ENCODE results near the gene KAT6B. TPM values are rescaled to one million over a fixed set of nuclear protein-coding genes. Genes with fewer than 3 reads are reported as not detected.

Gene KAT6B
- total and polyA plus RNA-seq, 7 donors: 5.8 to 77.0 (median 49.9) TPM

GRCh38 chr10:74927701-74928100, 101.3 kb downstream of the KAT6B start:
- peak overlapping the region; percentile 70 to 89 (median 82) for H3K27ac ChIP-seq
- TF ChIP-seq POLR2AphosphoS5 (IDR thresholded peaks at IDR 0.05) (no peak), CTCF (IDR thresholded peaks at IDR 0.05) (no peak), POLR2A (IDR thresholded peaks at IDR 0.05) (no peak), EP300 (IDR thresholded peaks at IDR 0.05) (no peak)

GRCh38 chr10:74928742-74929191, 102.4 kb downstream of the KAT6B start:
- WGBS, 2 donors: 84 to 86% methylated on average over 2 of the region's 2 CpGs
- intact Hi-C loops (cut with DNase I): no loop called here
- peaks cover 0 to 94% (median 76%) of the 10 kb centered on the region in 4 donors for H3K4me1 ChIP-seq

More at GRCh38 chr10:74927701-74928100, 101.3 kb downstream of the KAT6B start:
- no peaks in the 10 kb centered on the region for H3K27me3 ChIP-seq
- DNase-seq: no peak
- H3K4me1 ChIP-seq: peaks cover 0 to 94% (median 76%) of the 10 kb centered on the region in 4 donors
- intact Hi-C loops (cut with DNase I): no loop called here
- no peaks in the 10 kb centered on the region for H3K9me3 ChIP-seq
- WGBS, 2 donors: 70 to 79% methylated on average over 2 of the region's 2 CpGs
- H3K36me3 ChIP-seq: no peaks in the 10 kb centered on the region
- no peak overlapping the region for H3K4me3 ChIP-seq

GRCh38 chr10:74929197-74929596, 102.8 kb downstream of the KAT6B start:
- peaks cover 0 to 93% (median 75%) of the 10 kb centered on the region in 4 donors for H3K4me1 ChIP-seq
- H3K9me3 ChIP-seq: no peaks in the 10 kb centered on the region
- DNase-seq: no peak
- WGBS, 2 donors: 78 to 82% methylated on average over 5 of the region's 5 CpGs
- H3K27ac ChIP-seq: peak overlapping the region; percentile 70 to 89 (median 82)
- TF ChIP-seq EP300 (IDR thresholded peaks at IDR 0.05) (peak in 2 of 4 donors; percentile 14 to 52), CTCF (IDR thresholded peaks at IDR 0.05) (no peak), POLR2AphosphoS5 (IDR thresholded peaks at IDR 0.05) (peak in 3 of 4 donors; percentile 26 to 51 (median 42))
- no peaks in the 10 kb centered on the region for H3K27me3 ChIP-seq
- no peaks in the 10 kb centered on the region for H3K36me3 ChIP-seq
- H3K4me3 ChIP-seq: peak overlapping the region in 2 of 4 donors; percentile 1 to 6
- intact Hi-C loops (cut with DNase I): no loop called here

More at GRCh38 chr10:74928742-74929191, 102.4 kb downstream of the KAT6B start:
- no peak for DNase-seq
- TF ChIP-seq CTCF (IDR thresholded peaks at IDR 0.05): no peak
- peak in 3 of 4 donors; percentile 4 to 10 (median 6) for TF ChIP-seq POLR2AphosphoS5 (IDR thresholded peaks at IDR 0.05)
- no peaks in the 10 kb centered on the region for H3K9me3 ChIP-seq
- peak overlapping the region in 2 of 4 donors; percentile 1 to 6 for H3K4me3 ChIP-seq
- no peaks in the 10 kb centered on the region for H3K27me3 ChIP-seq
- H3K36me3 ChIP-seq: no peaks in the 10 kb centered on the region
- H3K27ac ChIP-seq: peak overlapping the region; percentile 70 to 89 (median 82)

- Histone ChIP-seq H3K27ac (peak overlapping the region; percentile 70 to 89 (median 82)), H3K9me3 (no peaks in the 10 kb centered on the region), H3K4me3 (no peak overlapping the region), H3K36me3 (no peaks in the 10 kb centered on the region), H3K4me1 (peaks cover 0 to 91% (median 62%) of the 10 kb centered on the region in 4 donors), H3K27me3 (no peaks in the 10 kb centered on the region)
- no peak for TF ChIP-seq POLR2AphosphoS5 (IDR thresholded peaks at IDR 0.05)
- TF ChIP-seq EP300 (IDR thresholded peaks at IDR 0.05): no peak
- TF ChIP-seq CTCF (IDR thresholded peaks at IDR 0.05): no peak
- WGBS, 2 donors: 88 to 91% methylated on average over 3 of the region's 3 CpGs
- intact Hi-C loops (cut with DNase I): loop anchor here (5.0 kb wide), 1 partner anchor 79 kb away; no protein-coding TSS in a partner anchor
- DNase-seq: no peak
Measured at GRCh38 chr10:74930965-74931364, 104.6 kb downstream of the KAT6B start.

- Histone ChIP-seq H3K4me1 (peaks cover 0 to 95% (median 63%) of the 10 kb centered on the region in 4 donors), H3K27me3 (no peaks in the 10 kb centered on the region), H3K36me3 (no peaks in the 10 kb centered on the region), H3K4me3 (no peak overlapping the region), H3K9me3 (no peaks in the 10 kb centered on the region), H3K27ac (peak overlapping the region; percentile 70 to 89 (median 82))
- DNase-seq: peak; percentile 80
- 86 to 89% methylated on average over 3 of the region's 3 CpGs for WGBS, 2 donors
- no peak for TF ChIP-seq EP300 (IDR thresholded peaks at IDR 0.05)
- TF ChIP-seq POLR2A (IDR thresholded peaks at IDR 0.05): no peak
- TF ChIP-seq POLR2AphosphoS5 (IDR thresholded peaks at IDR 0.05): peak in 1 of 4 donors; percentile 7
- TF ChIP-seq CTCF (IDR thresholded peaks at IDR 0.05): no peak
- intact Hi-C loops (cut with DNase I): loop anchor here (5.0 kb wide), 1 partner anchor 80 kb away; no protein-coding TSS in a partner anchor
Measured at GRCh38 chr10:74932648-74933047, 106.2 kb downstream of the KAT6B start.

All from sigmoid colon (tissue), 7 donors.